HUES48 (cell line): Measurements from ENCODE around the gene RBFOX2.

Source experiments
- H3K27ac ChIP-seq: one replicate; pipeline ENCODE4 v1.7.0; 2013; ENCODE audit warnings: low read depth, low read length, inconsistent platforms
- H3K27me3 ChIP-seq: 2 replicates; pipeline ENCODE4 v1.6.1; 2013; ENCODE audit warnings: mild to moderate bottlenecking, low read length; ENCODE audit not compliant: control insufficient read depth, insufficient read depth
- H3K36me3 ChIP-seq: 2 replicates; pipeline ENCODE4 v1.6.1; 2013; ENCODE audit warnings: low read length; ENCODE audit not compliant: control insufficient read depth, insufficient read depth
- H3K4me1 ChIP-seq: 2 replicates; pipeline ENCODE4 v1.6.1; 2013; ENCODE audit warnings: mild to moderate bottlenecking, low read length; ENCODE audit not compliant: control insufficient read depth, insufficient read depth
- H3K4me3 ChIP-seq: 2 replicates; pipeline ENCODE4 v1.5.1; 2013; ENCODE audit warnings: mild to moderate bottlenecking, low read depth, low read length
- H3K9ac ChIP-seq: 2 replicates; pipeline ENCODE4 v1.6.1; 2013; ENCODE audit warnings: mild to moderate bottlenecking, low read depth, low read length, moderate library complexity
- H3K9me3 ChIP-seq: 2 replicates; pipeline ENCODE4 v1.6.1; 2013; ENCODE audit warnings: low read length; ENCODE audit not compliant: control insufficient read depth, insufficient read depth

RBFOX2 gene

DNA sequence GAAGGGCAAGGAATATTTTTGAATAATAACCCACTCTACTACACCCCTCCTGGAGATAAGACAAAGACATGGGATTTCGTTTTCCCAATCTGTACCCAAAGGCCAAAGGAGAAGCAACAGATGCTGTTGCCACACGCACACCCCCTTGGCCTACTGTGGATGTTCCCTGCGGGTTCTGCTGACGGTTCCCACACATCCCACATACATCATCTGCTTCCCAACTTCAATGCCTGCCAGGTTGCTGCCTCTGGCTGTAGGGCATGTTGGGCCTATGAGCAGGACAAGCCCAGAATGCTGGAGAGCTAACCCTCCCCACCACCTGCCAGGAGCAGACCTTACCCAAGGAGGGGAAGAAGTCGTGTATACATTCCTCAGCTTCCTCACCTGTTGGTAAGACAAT is 13.6 kb upstream of the RBFOX2 start:
- H3K4me1 ChIP-seq = no peaks in the 10 kb centered on the region
- no peaks in the 10 kb centered on the region for H3K9me3 ChIP-seq
- H3K27me3 ChIP-seq = no peaks in the 10 kb centered on the region
- no peak overlapping the region for H3K4me3 ChIP-seq
- H3K36me3 ChIP-seq = no peaks in the 10 kb centered on the region
- no peak overlapping the region for H3K27ac ChIP-seq
- no peak overlapping the region for H3K9ac ChIP-seq

DNA sequence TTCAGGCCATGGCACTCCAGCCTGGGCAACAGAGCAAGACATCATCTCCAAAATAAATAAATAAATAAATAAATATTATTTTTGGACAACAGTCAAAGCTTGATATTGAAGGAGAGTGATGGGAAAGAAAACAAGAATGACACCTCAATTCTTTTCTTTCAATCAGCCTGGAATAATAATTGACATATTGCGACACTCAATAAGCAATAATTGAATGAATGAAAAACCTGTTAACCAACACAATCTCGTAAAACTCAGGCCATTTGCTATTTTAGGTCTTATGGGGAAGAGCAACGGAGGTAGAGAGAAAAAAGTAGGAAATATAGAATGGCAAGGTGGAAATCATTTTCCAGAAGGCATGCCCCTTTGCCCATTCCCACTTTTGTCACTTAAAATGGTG is 10.5 kb upstream of the RBFOX2 start:
- Histone ChIP-seq H3K9ac (no peak overlapping the region), H3K27me3 (no peaks in the 10 kb centered on the region), H3K9me3 (no peaks in the 10 kb centered on the region), H3K27ac (no peak overlapping the region), H3K36me3 (no peaks in the 10 kb centered on the region), H3K4me3 (no peak overlapping the region), H3K4me1 (peaks cover 5% of the 10 kb centered on the region; the same call in 1 of the 2 replicates)

DNA sequence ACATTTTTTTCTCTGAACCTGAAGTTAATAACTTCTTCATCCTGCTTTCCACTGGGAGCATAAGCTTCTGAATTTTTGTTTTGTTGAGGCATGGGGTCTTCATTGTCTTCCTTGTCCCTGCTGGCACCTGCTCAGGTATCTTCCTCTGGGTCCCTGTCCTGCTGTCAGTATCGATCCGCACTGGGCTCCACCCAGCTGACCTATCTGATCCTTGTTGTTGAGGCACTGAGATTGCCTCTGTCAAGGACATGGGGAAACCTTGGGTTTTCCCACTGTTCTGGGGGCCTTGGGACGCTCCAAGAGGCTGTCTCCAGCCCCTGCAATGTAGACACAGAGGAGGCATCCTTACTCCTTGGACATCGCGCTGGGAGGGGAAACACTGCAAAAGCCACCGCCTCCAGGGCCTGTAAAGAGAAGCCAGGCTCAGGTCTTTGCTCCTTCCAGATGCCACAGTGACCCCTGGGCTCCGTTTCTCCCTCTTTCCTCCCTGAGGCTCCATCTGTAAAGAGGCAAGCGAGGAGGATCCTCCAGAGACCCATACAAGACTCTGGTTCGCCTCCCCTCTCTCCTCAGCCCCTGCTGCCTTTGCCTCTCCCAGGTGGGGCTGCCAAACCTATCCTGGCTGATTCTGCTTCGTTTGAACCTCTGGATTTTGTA is 8.6 kb upstream of the RBFOX2 start:
- Histone ChIP-seq H3K36me3 (no peaks in the 10 kb centered on the region), H3K27me3 (no peaks in the 10 kb centered on the region), H3K4me3 (no peak overlapping the region), H3K27ac (no peak overlapping the region), H3K4me1 (peaks cover 5% of the 10 kb centered on the region; the same call in 1 of the 2 replicates), H3K9ac (no peak overlapping the region), H3K9me3 (no peaks in the 10 kb centered on the region)

DNA sequence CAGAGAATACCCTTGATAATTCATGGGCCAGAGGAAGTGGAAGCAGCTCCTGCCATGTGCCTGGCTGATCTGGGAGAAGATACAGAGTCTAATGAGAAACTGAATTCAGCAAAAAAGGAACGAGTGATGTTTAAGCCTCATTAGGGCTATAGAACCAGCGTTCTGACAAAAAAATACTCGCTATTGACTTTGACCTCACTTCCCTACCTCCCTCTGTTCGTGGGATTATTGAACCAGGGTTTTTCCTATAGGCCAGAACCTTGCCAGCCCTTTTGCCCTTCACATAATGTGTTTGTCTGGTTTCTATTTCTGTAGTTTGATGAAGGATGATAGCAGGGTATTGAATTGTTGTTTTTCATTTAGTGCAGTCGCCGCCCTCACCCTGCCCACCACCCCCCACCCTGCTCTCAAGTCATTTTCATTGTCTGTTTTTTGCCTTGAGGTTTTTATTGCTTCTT is 7.6 kb upstream of the RBFOX2 start:
- H3K27me3 ChIP-seq = no peaks in the 10 kb centered on the region
- H3K9me3 ChIP-seq = no peaks in the 10 kb centered on the region
- H3K4me3 ChIP-seq = no peak overlapping the region
- no peak overlapping the region for H3K9ac ChIP-seq
- peaks cover 5% of the 10 kb centered on the region; the same call in 1 of the 2 replicates for H3K4me1 ChIP-seq
- no peak overlapping the region for H3K27ac ChIP-seq
- no peaks in the 10 kb centered on the region for H3K36me3 ChIP-seq

GRCh38 chr22:36032611-36033010 is 4.0 kb upstream of the RBFOX2 start:
- H3K9ac ChIP-seq = no peak overlapping the region
- H3K27me3 ChIP-seq = no peaks in the 10 kb centered on the region
- H3K27ac ChIP-seq = no peak overlapping the region
- H3K4me1 ChIP-seq = peaks cover 11% of the 10 kb centered on the region; the same call in 1 of the 2 replicates
- no peak overlapping the region for H3K4me3 ChIP-seq
- no peaks in the 10 kb centered on the region for H3K9me3 ChIP-seq
- H3K36me3 ChIP-seq = no peaks in the 10 kb centered on the region

DNA sequence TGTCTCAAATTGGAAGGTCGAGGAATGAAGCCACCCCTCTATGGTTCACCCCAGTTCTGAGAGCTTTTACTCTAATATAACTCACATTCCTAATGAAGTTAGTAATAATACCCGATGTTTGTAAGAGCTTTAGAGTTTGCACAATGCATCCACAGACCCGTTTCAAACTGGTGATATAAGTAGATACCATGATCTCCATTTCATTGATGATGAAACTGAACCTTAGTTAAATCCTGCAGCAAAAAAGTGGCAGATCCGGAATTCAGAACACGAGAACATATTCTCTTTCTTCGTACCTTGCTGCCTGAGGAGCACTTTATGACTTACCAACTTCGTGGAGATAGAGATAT is 757 bp upstream of the RBFOX2 start:
- Histone ChIP-seq H3K4me3 (peak overlapping the region; percentile 60), H3K9ac (no peak overlapping the region), H3K9me3 (no peaks in the 10 kb centered on the region), H3K4me1 (peaks cover 17% of the 10 kb centered on the region), H3K27me3 (no peaks in the 10 kb centered on the region), H3K36me3 (no peaks in the 10 kb centered on the region), H3K27ac (no peak overlapping the region)

GRCh38 chr22:36027935-36028645 is 534 bp downstream of the RBFOX2 start:
- H3K9me3 ChIP-seq = no peaks in the 10 kb centered on the region
- H3K9ac ChIP-seq = peak overlapping the region; percentile 81
- H3K4me1 ChIP-seq = peaks cover 25% of the 10 kb centered on the region
- no peaks in the 10 kb centered on the region for H3K27me3 ChIP-seq
- peak overlapping the region; percentile 99 for H3K4me3 ChIP-seq
- H3K36me3 ChIP-seq = no peaks in the 10 kb centered on the region
- H3K27ac ChIP-seq = peak overlapping the region; percentile 92

- peak overlapping the region; percentile 71 for H3K27ac ChIP-seq
- H3K4me3 ChIP-seq = peak overlapping the region; percentile 99
- H3K9me3 ChIP-seq = no peaks in the 10 kb centered on the region
- peaks cover 25% of the 10 kb centered on the region for H3K4me1 ChIP-seq
- peak overlapping the region; percentile 81 for H3K9ac ChIP-seq
- H3K27me3 ChIP-seq = no peaks in the 10 kb centered on the region
- H3K36me3 ChIP-seq = no peaks in the 10 kb centered on the region
Observed at GRCh38 chr22:36027579-36027934, 1.1 kb downstream of the RBFOX2 start.

DNA sequence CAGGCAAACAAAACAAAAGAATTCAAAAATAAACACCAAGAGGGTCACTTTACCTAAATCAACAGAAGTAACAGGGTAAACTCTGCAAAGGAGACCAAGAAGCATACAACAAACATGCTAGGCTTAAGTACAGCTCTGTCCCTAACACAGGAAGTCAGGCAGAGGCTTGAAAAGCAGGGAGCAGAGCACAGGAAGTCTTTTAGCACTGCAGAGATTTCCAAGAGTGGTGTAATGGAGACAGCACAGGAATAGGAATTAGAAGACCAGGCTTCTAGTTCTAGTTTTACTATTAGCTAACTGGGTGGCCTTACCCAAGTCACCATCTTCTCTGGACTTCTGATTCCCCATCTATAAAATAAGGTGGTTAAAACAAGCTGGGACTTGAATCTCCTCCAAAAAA is 1.9 kb downstream of the RBFOX2 start:
- no peaks in the 10 kb centered on the region for H3K36me3 ChIP-seq
- H3K9me3 ChIP-seq = no peaks in the 10 kb centered on the region
- H3K4me1 ChIP-seq = peaks cover 25% of the 10 kb centered on the region
- H3K4me3 ChIP-seq = peak overlapping the region; percentile 99
- H3K27me3 ChIP-seq = no peaks in the 10 kb centered on the region
- H3K27ac ChIP-seq = peak overlapping the region; percentile 37
- no peak overlapping the region for H3K9ac ChIP-seq

GRCh38 chr22:36022697-36023096 is 5.9 kb downstream of the RBFOX2 start:
- H3K4me3 ChIP-seq = no peak overlapping the region
- H3K9ac ChIP-seq = no peak overlapping the region
- no peaks in the 10 kb centered on the region for H3K9me3 ChIP-seq
- H3K27ac ChIP-seq = no peak overlapping the region
- H3K27me3 ChIP-seq = no peaks in the 10 kb centered on the region
- no peaks in the 10 kb centered on the region for H3K36me3 ChIP-seq
- peaks cover 32% of the 10 kb centered on the region for H3K4me1 ChIP-seq

GRCh38 chr22:36022162-36022561 is 6.5 kb downstream of the RBFOX2 start:
- no peaks in the 10 kb centered on the region for H3K36me3 ChIP-seq
- no peak overlapping the region for H3K27ac ChIP-seq
- H3K9me3 ChIP-seq = no peaks in the 10 kb centered on the region
- H3K4me3 ChIP-seq = no peak overlapping the region
- H3K4me1 ChIP-seq = peaks cover 35% of the 10 kb centered on the region
- H3K9ac ChIP-seq = no peak overlapping the region
- H3K27me3 ChIP-seq = no peaks in the 10 kb centered on the region
